HepG2 (cell line): ENCODE data around the gene SNPH. TPM values are rescaled to one million over a fixed set of nuclear protein-coding genes. Genes with fewer than 3 reads are reported as not detected.

Experiments used
- ARID2 ChIP-seq: sonication (generic); formaldehyde crosslinking; IDR thresholded peaks from 2 replicates; pipeline ENCODE4 v1.8.1; 2022; ENCODE audit warnings: mild to moderate bottlenecking, missing genetic modification reagents, borderline replicate concordance
- ATAD3A ChIP-seq: sonication (generic); formaldehyde crosslinking; IDR thresholded peaks from 2 replicates; pipeline ENCODE4 v1.4.0; 2020; ENCODE audit warnings: missing genetic modification reagents
- CCDC6 ChIP-seq: sonication (generic); formaldehyde crosslinking; IDR thresholded peaks from 2 replicates; pipeline ENCODE4 v1.8.1; 2022; ENCODE audit warnings: mild to moderate bottlenecking, missing genetic modification reagents, moderate library complexity
- CEBPZ ChIP-seq: IDR thresholded peaks from 2 replicates; pipeline ENCODE4 v1.6.1; 2012; ENCODE audit warnings: low read length, improper control_type of control experiment
- EED ChIP-seq: sonication (generic); formaldehyde crosslinking; IDR thresholded peaks from 2 replicates; pipeline ENCODE4 v1.5.0; 2020; ENCODE audit warnings: mild to moderate bottlenecking, missing genetic modification reagents
- KLF13 ChIP-seq: sonication (generic); formaldehyde crosslinking; IDR thresholded peaks from 2 replicates; pipeline ENCODE4 v1.4.0; 2020; ENCODE audit warnings: mild to moderate bottlenecking, missing genetic modification reagents
- MAX ChIP-seq: IDR thresholded peaks from 2 replicates; pipeline ENCODE4 v1.6.1; 2012; ENCODE audit warnings: inconsistent platforms
- MXD1 ChIP-seq: sonication (generic); formaldehyde crosslinking; IDR thresholded peaks from 2 replicates; pipeline ENCODE4 v1.4.0; 2020; ENCODE audit warnings: mild to moderate bottlenecking, missing genetic modification reagents
- RFXAP ChIP-seq: sonication (generic); formaldehyde crosslinking; IDR thresholded peaks from 2 replicates; pipeline ENCODE4 v1.4.0; 2020; ENCODE audit warnings: missing genetic modification reagents, borderline replicate concordance
- SNRNP70 ChIP-seq: fragments of 200-400 bp; formaldehyde crosslinking; IDR thresholded peaks from 2 replicates; pipeline ENCODE4 v1.6.1; 2017; ENCODE audit warnings: mild to moderate bottlenecking, low read depth, low read length, moderate library complexity
- TBL1XR1 ChIP-seq: fragments of 150-350 bp; IDR thresholded peaks from 2 replicates; pipeline ENCODE4 v1.6.1; 2014; ENCODE audit warnings: borderline replicate concordance, low read length; ENCODE audit not compliant: partially characterized antibody
- TCF7L2 ChIP-seq: IDR thresholded peaks from 2 replicates; pipeline ENCODE4 v1.6.1; 2011; ENCODE audit warnings: mild to moderate bottlenecking, low read depth, low read length, moderate library complexity
- TOE1 ChIP-seq: sonication (generic); formaldehyde crosslinking; IDR thresholded peaks from 2 replicates; pipeline ENCODE4 v1.4.0; 2020; ENCODE audit warnings: mild to moderate bottlenecking, missing genetic modification reagents
- ZNF274 ChIP-seq: sonication (generic); formaldehyde crosslinking; IDR thresholded peaks from 2 replicates; pipeline ENCODE4 v1.5.1; 2020; ENCODE audit warnings: mild to moderate bottlenecking, missing genetic modification reagents
- ZNF362 ChIP-seq: sonication (generic); formaldehyde crosslinking; IDR thresholded peaks from 2 replicates; pipeline ENCODE4 v1.4.0; 2020; ENCODE audit warnings: missing genetic modification reagents, mild to moderate bottlenecking, borderline replicate concordance
- ZNF567 ChIP-seq: sonication (generic); formaldehyde crosslinking; IDR thresholded peaks from 2 replicates; pipeline ENCODE4 v1.8.1; 2023; ENCODE audit warnings: mild to moderate bottlenecking, missing genetic modification reagents, borderline replicate concordance
- ZNF724P ChIP-seq: sonication (generic); formaldehyde crosslinking; IDR thresholded peaks from 2 replicates; pipeline ENCODE4 v1.8.0; 2022; ENCODE audit warnings: missing genetic modification reagents, borderline replicate concordance
- ZNF75D ChIP-seq: sonication (generic); formaldehyde crosslinking; IDR thresholded peaks from 2 replicates; pipeline ENCODE4 v1.8.1; 2023; ENCODE audit warnings: missing genetic modification reagents, mild to moderate bottlenecking, borderline replicate concordance
- ZNF761 ChIP-seq: sonication (generic); formaldehyde crosslinking; conservative IDR thresholded peaks from 2 replicates; pipeline ENCODE4 v1.4.0; 2020; ENCODE audit warnings: mild to moderate bottlenecking, missing genetic modification reagents
- ZSCAN31 ChIP-seq: sonication (generic); formaldehyde crosslinking; IDR thresholded peaks from 2 replicates; pipeline ENCODE4 v1.5.0; 2020; ENCODE audit warnings: low read depth, mild to moderate bottlenecking, missing genetic modification reagents
- polyA plus RNA-seq, 8 experiments: library from polyadenylated mRNA; depleted of rRNA in 3 of 8; stranded (reverse) in 7 of 8; unstranded in 1 of 8; fragments of >200 nt; fragmentation: Illumina TruSeq in 4 of 8; extraction: Trizol in 4 of 8; gene quantifications; 2 replicates each; pipeline versions ENCODE4 v1.2.1 to v1.2.3, GENCODE V29; 2011 to 2016; ENCODE audit warnings: low read depth in 4 of 8, missing spikeins in 1 of 8, mixed read lengths in 1 of 8; ENCODE audit not compliant: insufficient read depth in 1 of 8
- total RNA-seq, 5 experiments: library from RNA; depleted of rRNA; stranded (reverse); fragments of >200 nt; fragmentation: Illumina TruSeq; extraction: Trizol; gene quantifications; 2 replicates each; pipeline ENCODE4 v1.2.3, GENCODE V29; 2016; ENCODE audit warnings: low read depth in 1 of 5
- TF ChIP-seq, protein P1 (sequence below): IDR thresholded peaks from 2 replicates; pipeline ENCODE4 v1.6.1; 2016; ENCODE audit warnings: mild to moderate bottlenecking, missing biosample characterization, missing genetic modification reagents
- TF ChIP-seq, protein P2 (sequence below): sonication (generic); formaldehyde crosslinking; IDR thresholded peaks from 2 replicates; pipeline ENCODE4 v1.5.1; 2020; ENCODE audit warnings: missing genetic modification reagents, mild to moderate bottlenecking, borderline replicate concordance

Gene SNPH
- total and polyA plus RNA-seq, 2 of the 13 experiments (the other 11 are each of a cell fraction or from before 2014, with no cell fraction given) = 0.09 TPM; not detected in 1

DNA sequence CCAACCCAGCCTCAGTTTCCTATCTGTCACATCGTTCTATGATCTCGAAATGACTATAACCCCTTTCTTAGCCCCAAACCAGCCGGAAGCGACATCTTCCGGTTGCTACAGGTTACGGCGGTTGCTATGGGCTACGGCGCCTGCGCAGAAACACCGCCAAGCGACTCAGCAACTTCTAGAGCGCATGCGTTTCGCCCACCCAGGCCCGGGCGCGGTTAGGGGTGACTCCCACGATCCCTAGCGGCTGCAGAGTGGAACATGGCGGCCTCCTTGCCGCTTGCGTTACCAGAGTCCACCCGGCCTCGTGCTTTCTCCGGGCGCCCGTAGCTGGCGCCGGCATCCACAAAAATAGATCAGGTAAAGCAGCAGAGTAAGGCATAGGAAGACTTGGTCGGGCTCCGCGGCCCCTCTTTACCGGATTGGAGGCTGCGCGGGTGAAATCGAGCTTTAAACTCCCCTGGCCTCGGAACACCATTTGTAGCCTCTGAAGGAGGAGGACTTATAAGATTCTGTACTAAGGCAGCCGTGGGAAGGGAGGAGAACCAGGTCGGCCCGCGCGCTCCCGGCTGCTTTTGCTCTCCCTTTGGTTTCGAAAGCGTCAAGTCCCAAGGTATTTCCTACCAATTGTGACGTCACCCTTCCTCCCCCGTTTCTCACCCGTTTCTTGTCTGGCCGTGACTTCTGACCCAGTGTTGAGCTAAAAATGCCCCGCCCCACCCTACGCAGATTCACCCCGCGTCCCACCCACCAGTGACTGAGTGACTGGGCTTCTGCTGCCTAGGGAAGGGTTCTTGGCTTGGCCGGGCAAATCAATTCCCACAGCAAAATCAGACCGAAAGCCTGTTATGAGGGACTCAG lies 59.3 kb downstream of the SNPH start (continued):
- TF ChIP-seq EED = no peak
- TF ChIP-seq, protein P1, sequence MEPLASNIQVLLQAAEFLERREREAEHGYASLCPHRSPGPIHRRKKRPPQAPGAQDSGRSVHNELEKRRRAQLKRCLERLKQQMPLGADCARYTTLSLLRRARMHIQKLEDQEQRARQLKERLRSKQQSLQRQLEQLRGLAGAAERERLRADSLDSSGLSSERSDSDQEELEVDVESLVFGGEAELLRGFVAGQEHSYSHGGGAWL (CRISPR knock-in tag) = peak; percentile 90
- peak; percentile 96 for TF ChIP-seq ZSCAN31 (CRISPR knock-in tag)
- no peak for TF ChIP-seq ARID2
- TF ChIP-seq ZNF274 = peak; percentile 89
- TF ChIP-seq RFXAP = peak; percentile 85; the same call in 1 of the 2 replicates
- peak; percentile 93; the same call in 1 of the 2 replicates for TF ChIP-seq MXD1 (CRISPR knock-in tag)
- no peak for TF ChIP-seq CCDC6
- peak; percentile 81; the same call in 1 of the 2 replicates for TF ChIP-seq ZNF724P (CRISPR knock-in tag)
- TF ChIP-seq MAX = peak; percentile 92
- TF ChIP-seq ZNF75D (CRISPR knock-in tag) = no peak
- 0 out of 2 replicates have a peak, but pooled peaks have one; percentile 78 for TF ChIP-seq TOE1 (CRISPR knock-in tag)
- TF ChIP-seq CEBPZ = no peak
- peak; percentile 95 for TF ChIP-seq ZNF567 (CRISPR knock-in tag)
- TF ChIP-seq ATAD3A (CRISPR knock-in tag) = no peak
- no peak for TF ChIP-seq ZNF362 (CRISPR knock-in tag)
- TF ChIP-seq SNRNP70 = no peak
- peak; percentile 73 for TF ChIP-seq TBL1XR1
- no peak for TF ChIP-seq TCF7L2
- TF ChIP-seq KLF13 (CRISPR knock-in tag) = 0 out of 2 replicates have a peak, but pooled peaks have one; percentile 11
- TF ChIP-seq, protein P2, sequence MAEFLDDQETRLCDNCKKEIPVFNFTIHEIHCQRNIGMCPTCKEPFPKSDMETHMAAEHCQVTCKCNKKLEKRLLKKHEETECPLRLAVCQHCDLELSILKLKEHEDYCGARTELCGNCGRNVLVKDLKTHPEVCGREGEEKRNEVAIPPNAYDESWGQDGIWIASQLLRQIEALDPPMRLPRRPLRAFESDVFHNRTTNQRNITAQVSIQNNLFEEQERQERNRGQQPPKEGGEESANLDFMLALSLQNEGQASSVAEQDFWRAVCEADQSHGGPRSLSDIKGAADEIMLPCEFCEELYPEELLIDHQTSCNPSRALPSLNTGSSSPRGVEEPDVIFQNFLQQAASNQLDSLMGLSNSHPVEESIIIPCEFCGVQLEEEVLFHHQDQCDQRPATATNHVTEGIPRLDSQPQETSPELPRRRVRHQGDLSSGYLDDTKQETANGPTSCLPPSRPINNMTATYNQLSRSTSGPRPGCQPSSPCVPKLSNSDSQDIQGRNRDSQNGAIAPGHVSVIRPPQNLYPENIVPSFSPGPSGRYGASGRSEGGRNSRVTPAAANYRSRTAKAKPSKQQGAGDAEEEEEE (CRISPR knock-in tag) = peak; percentile 95
- peak; percentile 63; the same call in 1 of the 2 replicates for TF ChIP-seq ZNF761 (CRISPR knock-in tag)
